Parathyroid adenoma (tissue), 2 donors: ENCODE data around the gene TBC1D22B.

Experiments used
- H2AFZ ChIP-seq: fragments of 300-600 bp; sonication (generic); one replicate; pipeline ENCODE4 v1.7.0; 2017; ENCODE audit warnings: antibody characterized with exemption, mild to moderate bottlenecking
- H3K27ac ChIP-seq: fragments of 300-600 bp; sonication (generic); one replicate; pipeline ENCODE4 v1.7.0; 2017
- H3K27me3 ChIP-seq: fragments of 300-600 bp; sonication (generic); one replicate; pipeline ENCODE4 v1.7.0; 2017; ENCODE audit warnings: low read length; ENCODE audit not compliant: control insufficient read depth, insufficient read depth
- H3K36me3 ChIP-seq: fragments of 300-600 bp; sonication (generic); one replicate; pipeline ENCODE4 v1.7.0; 2017; ENCODE audit warnings: low read length; ENCODE audit not compliant: control insufficient read depth, insufficient read depth
- H3K4me1 ChIP-seq: fragments of 300-600 bp; sonication (generic); one replicate; pipeline ENCODE4 v1.7.0; 2017; ENCODE audit warnings: control low read depth
- H3K4me2 ChIP-seq: fragments of 300-600 bp; sonication (generic); one replicate; pipeline ENCODE4 v1.7.0; 2017; ENCODE audit warnings: low read length
- H3K4me3 ChIP-seq: fragments of 300-600 bp; sonication (generic); one replicate; pipeline ENCODE4 v1.7.0; 2017; ENCODE audit warnings: low read depth, low read length
- H3K79me2 ChIP-seq: fragments of 300-600 bp; sonication (generic); one replicate; pipeline ENCODE4 v1.7.0; 2017; ENCODE audit warnings: control low read depth
- H3K9ac ChIP-seq: fragments of 300-600 bp; sonication (generic); one replicate; pipeline ENCODE4 v1.7.0; 2017; ENCODE audit warnings: mild to moderate bottlenecking
- H3K9me3 ChIP-seq: fragments of 300-600 bp; sonication (generic); one replicate; pipeline ENCODE4 v1.7.0; 2017; ENCODE audit warnings: low read length; ENCODE audit not compliant: control insufficient read depth
- TF ChIP-seq, protein P1 (sequence below): fragments of 300-600 bp; sonication (generic); IDR thresholded peaks from one replicate; pipeline ENCODE4 v1.7.0; 2017; ENCODE audit warnings: antibody characterized with exemption, mild to moderate bottlenecking
- donor health status: primary hyperparathyroidism.

Gene TBC1D22B

DNA sequence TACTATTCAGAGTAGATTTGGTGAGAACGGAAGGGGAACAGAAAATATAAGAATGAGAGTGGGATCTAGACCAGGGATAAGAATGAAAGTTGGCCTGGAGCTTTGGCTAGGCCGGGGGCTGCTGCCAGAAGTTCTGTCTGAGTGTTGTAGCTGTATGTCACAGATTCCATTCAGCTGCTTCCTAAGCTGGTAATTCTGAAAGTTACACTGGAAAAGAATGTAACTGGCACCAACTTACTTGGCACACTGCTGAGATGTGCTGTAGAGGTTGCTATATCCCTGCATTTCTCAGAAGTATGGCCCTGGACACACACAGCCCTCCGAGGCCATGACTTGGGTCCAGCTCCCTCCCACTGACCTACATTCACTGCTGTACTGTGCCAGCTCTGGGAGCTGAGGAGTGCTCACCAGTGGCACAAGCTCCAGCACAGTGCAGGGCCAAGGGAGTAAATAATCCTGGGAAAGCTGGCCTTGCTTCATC, 26.1 kb downstream of the TBC1D22B start:
- Histone ChIP-seq H3K4me1 (peaks cover 6% of the 10 kb centered on the region), H3K9ac (no peak overlapping the region), H3K36me3 (no peaks in the 10 kb centered on the region), H3K9me3 (no peaks in the 10 kb centered on the region), H3K79me2 (no peaks in the 10 kb centered on the region), H3K27me3 (no peaks in the 10 kb centered on the region), H3K27ac (no peak overlapping the region), H2AFZ (no peak overlapping the region), H3K4me3 (no peak overlapping the region), H3K4me2 (no peak overlapping the region)
- TF ChIP-seq, protein P1, sequence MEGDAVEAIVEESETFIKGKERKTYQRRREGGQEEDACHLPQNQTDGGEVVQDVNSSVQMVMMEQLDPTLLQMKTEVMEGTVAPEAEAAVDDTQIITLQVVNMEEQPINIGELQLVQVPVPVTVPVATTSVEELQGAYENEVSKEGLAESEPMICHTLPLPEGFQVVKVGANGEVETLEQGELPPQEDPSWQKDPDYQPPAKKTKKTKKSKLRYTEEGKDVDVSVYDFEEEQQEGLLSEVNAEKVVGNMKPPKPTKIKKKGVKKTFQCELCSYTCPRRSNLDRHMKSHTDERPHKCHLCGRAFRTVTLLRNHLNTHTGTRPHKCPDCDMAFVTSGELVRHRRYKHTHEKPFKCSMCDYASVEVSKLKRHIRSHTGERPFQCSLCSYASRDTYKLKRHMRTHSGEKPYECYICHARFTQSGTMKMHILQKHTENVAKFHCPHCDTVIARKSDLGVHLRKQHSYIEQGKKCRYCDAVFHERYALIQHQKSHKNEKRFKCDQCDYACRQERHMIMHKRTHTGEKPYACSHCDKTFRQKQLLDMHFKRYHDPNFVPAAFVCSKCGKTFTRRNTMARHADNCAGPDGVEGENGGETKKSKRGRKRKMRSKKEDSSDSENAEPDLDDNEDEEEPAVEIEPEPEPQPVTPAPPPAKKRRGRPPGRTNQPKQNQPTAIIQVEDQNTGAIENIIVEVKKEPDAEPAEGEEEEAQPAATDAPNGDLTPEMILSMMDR = no peak

DNA sequence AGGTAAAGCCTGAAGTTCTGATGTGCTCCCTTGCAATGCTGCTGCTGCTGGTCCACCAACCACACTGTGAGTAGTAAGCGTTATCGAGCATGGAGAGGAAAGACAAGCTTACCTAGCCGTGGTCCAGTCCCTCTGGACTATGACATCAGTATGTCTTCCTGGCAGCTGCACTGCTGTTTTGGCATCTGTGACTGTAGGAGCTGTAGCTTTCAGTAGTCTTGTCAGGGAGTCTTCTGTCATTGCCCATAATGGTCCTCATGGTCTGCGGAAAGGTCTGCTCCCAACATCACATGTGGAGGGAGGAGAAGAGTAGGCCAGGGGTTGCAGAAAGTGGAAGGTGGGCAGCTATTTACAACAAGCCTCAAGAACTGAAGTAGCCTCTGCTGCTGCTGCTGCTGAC, 27.2 kb downstream of the TBC1D22B start:
- Histone ChIP-seq H3K4me3 (no peak overlapping the region), H3K4me1 (peaks cover 6% of the 10 kb centered on the region), H3K27ac (no peak overlapping the region), H3K9me3 (no peaks in the 10 kb centered on the region), H3K9ac (no peak overlapping the region), H3K79me2 (no peaks in the 10 kb centered on the region), H3K27me3 (no peaks in the 10 kb centered on the region), H2AFZ (no peak overlapping the region), H3K36me3 (no peaks in the 10 kb centered on the region), H3K4me2 (no peak overlapping the region)
- TF ChIP-seq, protein P1 = no peak

DNA sequence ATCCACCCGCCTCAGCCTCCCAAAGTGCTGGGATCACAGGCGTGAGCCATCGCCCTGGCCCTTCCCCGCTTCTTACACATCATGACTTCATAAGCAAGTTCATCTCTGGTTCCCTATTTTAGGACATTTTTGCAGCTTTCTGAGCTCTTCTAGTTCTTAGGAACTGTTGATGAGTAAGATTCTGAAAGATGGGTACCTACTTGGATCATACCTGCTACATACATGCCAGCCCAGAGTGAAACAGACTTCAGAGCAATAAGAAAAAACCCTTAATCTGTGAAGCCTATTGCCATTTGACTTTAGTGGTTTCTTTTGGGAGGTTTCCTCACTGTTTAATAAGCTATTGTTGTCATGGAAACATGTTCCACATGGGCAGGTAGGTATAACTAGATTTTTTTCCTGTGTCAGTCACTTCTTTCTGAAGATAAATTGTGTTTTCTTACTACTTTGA, 28.3 kb downstream of the TBC1D22B start:
- Histone ChIP-seq H3K27ac (no peak overlapping the region), H3K79me2 (no peaks in the 10 kb centered on the region), H3K4me2 (no peak overlapping the region), H3K27me3 (no peaks in the 10 kb centered on the region), H3K36me3 (no peaks in the 10 kb centered on the region), H3K4me3 (no peak overlapping the region), H3K9ac (no peak overlapping the region), H2AFZ (no peak overlapping the region), H3K9me3 (no peaks in the 10 kb centered on the region), H3K4me1 (peaks cover under 1% of the 10 kb centered on the region)
- TF ChIP-seq, protein P1 = no peak

DNA sequence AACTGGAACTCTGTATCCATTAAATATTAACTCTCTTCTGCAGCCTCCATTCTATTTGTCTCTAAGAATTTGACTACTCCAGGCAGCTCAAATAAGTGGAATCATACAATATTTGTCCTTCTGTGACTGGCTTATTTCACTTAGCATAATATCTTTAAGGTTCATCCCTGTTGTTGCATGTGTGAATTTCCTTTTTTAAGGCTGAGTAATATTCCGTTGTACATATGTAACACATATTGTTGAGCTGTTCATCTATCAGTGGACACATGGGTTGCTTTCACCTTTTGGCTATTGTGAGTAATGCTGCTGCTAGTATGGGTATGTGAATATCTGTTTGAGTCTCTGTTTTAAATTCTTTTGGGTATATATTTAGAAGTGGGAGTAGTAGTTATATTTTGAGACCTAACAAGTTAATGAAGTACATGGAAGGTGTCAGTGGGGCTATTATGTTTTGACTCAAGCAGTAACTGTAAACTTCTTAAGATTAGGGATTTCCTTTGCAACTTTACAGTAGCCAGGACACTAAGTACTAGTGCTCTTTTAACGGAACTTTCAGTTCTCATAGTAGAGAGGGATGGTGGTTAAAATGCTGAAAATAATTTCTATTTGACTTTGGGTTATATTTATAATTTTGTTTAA, 30.1 kb downstream of the TBC1D22B start:
- Histone ChIP-seq H2AFZ (no peak overlapping the region), H3K4me2 (no peak overlapping the region), H3K36me3 (no peaks in the 10 kb centered on the region), H3K9ac (no peak overlapping the region), H3K79me2 (no peaks in the 10 kb centered on the region), H3K27me3 (no peaks in the 10 kb centered on the region), H3K27ac (no peak overlapping the region), H3K9me3 (no peaks in the 10 kb centered on the region), H3K4me1 (no peaks in the 10 kb centered on the region), H3K4me3 (no peak overlapping the region)
- TF ChIP-seq, protein P1 = no peak

DNA sequence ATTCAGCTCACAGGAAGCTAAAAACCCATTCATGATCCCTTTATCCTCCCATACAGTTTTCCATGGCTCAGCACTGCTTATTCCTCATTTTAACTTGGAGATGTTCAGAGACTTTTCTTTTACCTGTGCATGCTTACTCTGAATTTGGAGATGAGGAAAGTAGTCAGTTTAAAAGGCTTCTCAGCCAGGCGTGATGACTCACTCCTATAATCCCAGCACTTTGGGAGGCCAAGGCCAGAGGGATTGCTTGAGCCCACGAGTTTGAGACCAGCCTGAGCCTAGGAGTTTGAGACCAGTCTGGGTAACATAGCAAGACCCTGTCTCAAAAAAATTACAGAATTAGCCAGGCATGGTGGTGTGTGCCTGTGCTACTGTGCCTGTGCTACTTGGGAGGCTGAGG, 30.7 kb downstream of the TBC1D22B start:
- no peaks in the 10 kb centered on the region for H3K9me3 ChIP-seq
- no peak overlapping the region for H3K4me3 ChIP-seq
- H3K27me3 ChIP-seq = no peaks in the 10 kb centered on the region
- no peak overlapping the region for H3K9ac ChIP-seq
- no peaks in the 10 kb centered on the region for H3K79me2 ChIP-seq
- no peaks in the 10 kb centered on the region for H3K4me1 ChIP-seq
- H3K27ac ChIP-seq = no peak overlapping the region
- no peak overlapping the region for H3K4me2 ChIP-seq
- TF ChIP-seq, protein P1 = no peak
- no peak overlapping the region for H2AFZ ChIP-seq
- H3K36me3 ChIP-seq = no peaks in the 10 kb centered on the region
